HCT116 (cell line): ENCODE measurements around the gene CPNE5. TPM values are rescaled to one million over a fixed set of nuclear protein-coding genes. Genes with fewer than 3 reads are reported as not detected.

Experiments
- ATAC-seq: fragments of 200-7000 bp; cut with Tn5 transposase; 2 replicates; pipeline ENCODE4 v1.9.1; 2020; ENCODE audit warnings: mild to moderate bottlenecking, moderate library complexity
- BruUV-seq: library from RNA; stranded (reverse); fragments of 400-500 nt; replicated peaks from 2 replicates; lab custom pipeline; 2021; lab: Mats Ljungman, UMichigan
- CTCF ChIA-PET: fragments of 300-600 bp; sonication (Branson Sonifier 250); formaldehyde crosslinking; loops from one replicate; lab custom pipeline; 2021; ENCODE audit warnings: antibody characterized with exemption; lab: Charles Lee
- POLR2A ChIA-PET: fragments of 300-600, 350-600 bp; sonication (Branson Sonifier 250); formaldehyde crosslinking; loops from one replicate; lab custom pipeline; 2021; ENCODE audit warnings: antibody characterized with exemption; lab: Charles Lee
- RAD21 ChIA-PET, 2 experiments: fragments of 300-600 bp; sonication (Branson Sonifier 250); formaldehyde crosslinking; loops; one replicate each; lab custom pipeline; 2023; ENCODE audit warnings: low total read pairs in 2 of 2; ENCODE audit not compliant: uncharacterized antibody in 2 of 2, unreplicated experiment in 2 of 2, low non-redundant PET in 1 of 2; lab: Charles Lee
- DNase-seq: peaks from one replicate; pipeline ENCODE4 v3.0.0-alpha.2; 2010; ENCODE audit warnings: low read depth, low spot score
- H2AFZ ChIP-seq: fragments of 200-600 bp; shearing (Covaris generic), sonication (generic); 2 replicates; pipeline ENCODE4 v1.6.1; 2017; ENCODE audit warnings: low read depth, mixed run types, mixed read lengths, antibody characterized with exemption, low read length; ENCODE audit not compliant: poor library complexity, severe bottlenecking
- H3K27ac ChIP-seq: 2 replicates; pipeline ENCODE4 v1.5.1; 2012; ENCODE audit warnings: low read depth, low read length
- H3K27me3 ChIP-seq: fragments of 200-600 bp; sonication (generic); 2 replicates; pipeline ENCODE4 v1.6.1; 2016; ENCODE audit warnings: mixed run types, low read length, mixed read lengths; ENCODE audit not compliant: insufficient read depth
- H3K36me3 ChIP-seq, 2 experiments: fragments of 200-500 bp in 1 of 2; fragments of 200-600 bp in 1 of 2; sonication (Bioruptor generic) in 1 of 2; sonication (generic) in 1 of 2; 2 replicates each; pipeline versions ENCODE4 v1.5.1 to v1.6.1; 2014 to 2016; ENCODE audit warnings: low read length in 2 of 2, inconsistent platforms in 1 of 2, mixed read lengths in 1 of 2, mixed run types in 1 of 2; ENCODE audit not compliant: insufficient read depth in 2 of 2, control insufficient read depth in 1 of 2
- H3K4me1 ChIP-seq, 2 experiments: fragments of 200-600 bp in 1 of 2; sonication (generic) in 1 of 2; 2 replicates each; pipeline versions ENCODE4 v1.5.1 to v1.6.1; 2012 to 2017; ENCODE audit warnings: low read length in 2 of 2, inconsistent platforms in 1 of 2, mild to moderate bottlenecking in 1 of 2, mixed read lengths in 1 of 2, mixed run types in 1 of 2, moderate library complexity in 1 of 2; ENCODE audit not compliant: insufficient read depth in 2 of 2, control insufficient read depth in 1 of 2
- H3K4me2 ChIP-seq: fragments of 200-600 bp; sonication (generic); 2 replicates; pipeline ENCODE4 v1.6.1; 2017; ENCODE audit warnings: mixed run types, low read length, mixed read lengths
- H3K4me3 ChIP-seq, 2 experiments: fragments of 200-600 bp in 1 of 2; sonication (generic) in 1 of 2; replicated peaks in 1 of 2; 2 replicates each; pipeline ENCODE4 v1.5.1; 2011 to 2016; ENCODE audit warnings: low read length in 2 of 2, control low read depth in 1 of 2, low read depth in 1 of 2, mild to moderate bottlenecking in 1 of 2, mixed read lengths in 1 of 2, mixed run types in 1 of 2
- H3K79me2 ChIP-seq: fragments of 200-600 bp; sonication (generic); 2 replicates; pipeline ENCODE4 v1.6.1; 2017; ENCODE audit warnings: mild to moderate bottlenecking, mixed run types, low read length, moderate library complexity, mixed read lengths; ENCODE audit not compliant: insufficient read depth
- H3K9ac ChIP-seq: fragments of 200-600 bp; sonication (generic); 2 replicates; pipeline ENCODE4 v1.6.1; 2016; ENCODE audit warnings: low read length, mixed read lengths
- H3K9me2 ChIP-seq: fragments of 200-600 bp; sonication (generic), shearing (Covaris generic); 2 replicates; pipeline ENCODE4 v1.6.1; 2017; ENCODE audit warnings: mixed run types, mild to moderate bottlenecking, moderate library complexity; ENCODE audit not compliant: insufficient read depth
- H3K9me3 ChIP-seq, 2 experiments: fragments of 200-500 bp in 1 of 2; fragments of 200-600 bp in 1 of 2; sonication (Bioruptor generic) in 1 of 2; sonication (generic) in 1 of 2; 2 replicates each; pipeline ENCODE4 v1.6.1; 2014 to 2017; ENCODE audit warnings: low read length in 2 of 2, mixed read lengths in 2 of 2, inconsistent platforms in 1 of 2, low read depth in 1 of 2, mild to moderate bottlenecking in 1 of 2, mixed run types in 1 of 2, moderate library complexity in 1 of 2; ENCODE audit not compliant: control insufficient read depth in 1 of 2, insufficient read depth in 1 of 2
- H4K20me1 ChIP-seq: fragments of 200-600 bp; sonication (generic), shearing (Covaris generic); 2 replicates; pipeline ENCODE4 v1.6.1; 2017; ENCODE audit warnings: mixed run types, mild to moderate bottlenecking, moderate library complexity; ENCODE audit not compliant: insufficient read depth
- EGR1 ChIP-seq: IDR thresholded peaks from 2 replicates; pipeline ENCODE4 v1.6.1; 2012; ENCODE audit warnings: low read depth
- ELF1 ChIP-seq: IDR thresholded peaks from 2 replicates; pipeline ENCODE4 v1.6.1; 2012; ENCODE audit warnings: low read depth, borderline replicate concordance
- EZH2 ChIP-seq: fragments of 200-600 bp; sonication (generic); IDR thresholded peaks from 2 replicates; pipeline ENCODE4 v1.6.1; 2017; ENCODE audit warnings: antibody characterized with exemption, mixed run types
- EZH2phosphoT487 ChIP-seq: fragments of 200-600 bp; IDR thresholded peaks from 2 replicates; pipeline ENCODE4 v1.6.1; 2018; ENCODE audit warnings: antibody characterized with exemption, borderline replicate concordance
- JUND ChIP-seq: IDR thresholded peaks from 2 replicates; pipeline ENCODE4 v1.6.1; 2012
- POLR2A ChIP-seq: IDR thresholded peaks from 2 replicates; pipeline ENCODE4 v1.7.0; 2011; ENCODE audit warnings: borderline replicate concordance; ENCODE audit not compliant: insufficient read depth, insufficient read length; ENCODE audit errors: extremely low read depth
- REST ChIP-seq: IDR thresholded peaks from 2 replicates; pipeline ENCODE4 v1.6.1; 2012; ENCODE audit warnings: low read depth
- TCF7L2 ChIP-seq: IDR thresholded peaks from 2 replicates; pipeline ENCODE4 v1.7.0; 2011; ENCODE audit warnings: borderline replicate concordance, inconsistent platforms; ENCODE audit not compliant: insufficient read depth, insufficient read length; ENCODE audit errors: extremely low read depth
- ZFX ChIP-seq: fragments of 450-650 bp; IDR thresholded peaks from 2 replicates; pipeline ENCODE4 v1.6.1; 2017
- intact Hi-C: fragments of 100-400 bp; cut with micrococcal nuclease; formaldehyde crosslinking; loops from 2 replicates; pipeline ENCODE4 v1.10.0; 2022
- total RNA-seq: library from RNA; stranded (reverse); gene quantifications from one replicate; pipeline ENCODE4 v1.2.1, GENCODE V29; 2021; ENCODE audit not compliant: unreplicated experiment
- TF ChIP-seq, protein P1 (sequence below): IDR thresholded peaks from 2 replicates; pipeline ENCODE4 v1.6.1; 2011; ENCODE audit warnings: mild to moderate bottlenecking, low read length, moderate library complexity; ENCODE audit not compliant: insufficient replicate concordance; ENCODE audit errors: extremely low read depth

The CPNE5 gene
- total RNA-seq, 1 experiment from 2014 or later = not detected

DNA sequence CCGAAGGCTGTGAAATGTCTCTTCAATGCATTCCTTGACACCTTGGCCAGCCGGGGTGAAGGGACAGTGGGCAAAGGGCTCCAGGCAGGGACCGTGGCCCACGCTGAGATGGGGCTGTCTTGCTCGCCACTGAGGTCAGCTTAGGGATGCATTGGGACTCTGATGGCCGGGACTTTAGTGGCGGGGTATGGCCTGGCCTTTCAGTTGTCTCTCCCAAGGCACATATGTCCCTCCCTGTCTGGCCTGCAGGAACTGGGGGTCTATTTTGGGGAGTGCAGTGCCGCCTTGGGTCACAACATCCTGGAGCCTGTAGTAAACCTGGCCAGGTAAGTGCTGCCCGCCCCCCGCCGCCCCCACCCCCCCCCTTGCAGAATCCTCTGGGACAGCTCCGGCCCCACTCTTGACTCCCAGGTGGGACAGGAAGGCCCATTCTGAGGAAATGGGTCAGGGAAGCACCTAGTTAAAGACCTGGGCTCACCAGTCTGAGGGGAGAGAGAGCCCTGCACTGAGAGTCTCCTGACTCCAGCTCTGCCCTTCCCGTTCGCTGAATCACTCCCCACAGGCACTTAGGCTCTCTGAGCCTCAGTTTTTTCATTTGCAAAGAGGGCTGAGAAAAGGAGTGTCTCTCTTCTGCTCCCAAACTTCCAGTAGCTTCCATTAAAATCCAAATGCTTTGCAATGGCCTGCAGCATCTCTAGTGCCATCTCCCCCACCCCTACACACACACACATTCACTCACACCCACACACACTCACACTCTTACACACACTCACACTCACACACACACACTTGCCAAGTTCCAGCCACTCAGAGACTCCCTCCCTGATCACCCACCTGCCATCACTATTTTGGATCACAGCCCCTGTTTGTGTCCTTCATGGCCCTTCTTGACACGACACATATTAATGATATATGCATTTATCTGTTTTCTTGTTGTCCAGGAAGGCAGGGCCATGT lies 108.5 kb downstream of the CPNE5 start:
- Histone ChIP-seq H3K27me3 (no peaks in the 10 kb centered on the region), H2AFZ (no peak overlapping the region), H3K9me2 (no peaks in the 10 kb centered on the region)
- CTCF ChIA-PET = interaction anchor here (1.6 kb wide), 1 partner anchor 115 kb away, joined by 4 read pairs; no protein-coding TSS in a partner anchor
- TF ChIP-seq, protein P1, sequence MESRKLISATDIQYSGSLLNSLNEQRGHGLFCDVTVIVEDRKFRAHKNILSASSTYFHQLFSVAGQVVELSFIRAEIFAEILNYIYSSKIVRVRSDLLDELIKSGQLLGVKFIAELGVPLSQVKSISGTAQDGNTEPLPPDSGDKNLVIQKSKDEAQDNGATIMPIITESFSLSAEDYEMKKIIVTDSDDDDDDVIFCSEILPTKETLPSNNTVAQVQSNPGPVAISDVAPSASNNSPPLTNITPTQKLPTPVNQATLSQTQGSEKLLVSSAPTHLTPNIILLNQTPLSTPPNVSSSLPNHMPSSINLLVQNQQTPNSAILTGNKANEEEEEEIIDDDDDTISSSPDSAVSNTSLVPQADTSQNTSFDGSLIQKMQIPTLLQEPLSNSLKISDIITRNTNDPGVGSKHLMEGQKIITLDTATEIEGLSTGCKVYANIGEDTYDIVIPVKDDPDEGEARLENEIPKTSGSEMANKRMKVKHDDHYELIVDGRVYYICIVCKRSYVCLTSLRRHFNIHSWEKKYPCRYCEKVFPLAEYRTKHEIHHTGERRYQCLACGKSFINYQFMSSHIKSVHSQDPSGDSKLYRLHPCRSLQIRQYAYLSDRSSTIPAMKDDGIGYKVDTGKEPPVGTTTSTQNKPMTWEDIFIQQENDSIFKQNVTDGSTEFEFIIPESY = no peak
- TF ChIP-seq POLR2A (no peak), TCF7L2 (no peak), REST (no peak), EZH2 (no peak), JUND (no peak), EGR1 (no peak), EZH2phosphoT487 (no peak), ZFX (no peak), ELF1 (no peak)
- TF ChIP-seq, all 23 proteins: peak for 0
- DNase-seq = no peak
- no peak overlapping the region for H3K9ac ChIP-seq
- no TSS peak for BruUV-seq
- no peaks in the 10 kb centered on the region for H3K79me2 ChIP-seq
- H3K4me1 ChIP-seq = no peaks in the 10 kb centered on the region; a peak in 1 of 4 replicates
- RAD21 ChIA-PET = no interaction called here
- H3K27ac ChIP-seq = no peak overlapping the region
- no peaks in the 10 kb centered on the region for H3K36me3 ChIP-seq
- no peak for ATAC-seq
- H4K20me1 ChIP-seq = no peaks in the 10 kb centered on the region
- H3K4me3 ChIP-seq = no peak overlapping the region
- intact Hi-C loops = no loop called here
- H3K4me2 ChIP-seq = no peak overlapping the region
- POLR2A ChIA-PET = no interaction called here
- no peaks in the 10 kb centered on the region for H3K9me3 ChIP-seq
